ENCODE measurements around the gene CLPTM1L.
"Not testable (repeated sequence)": the region's sequence is repeated elsewhere in the genome, so short reads cannot be mapped to it uniquely, and the experiment has no call there.

The CLPTM1L gene

DNA sequence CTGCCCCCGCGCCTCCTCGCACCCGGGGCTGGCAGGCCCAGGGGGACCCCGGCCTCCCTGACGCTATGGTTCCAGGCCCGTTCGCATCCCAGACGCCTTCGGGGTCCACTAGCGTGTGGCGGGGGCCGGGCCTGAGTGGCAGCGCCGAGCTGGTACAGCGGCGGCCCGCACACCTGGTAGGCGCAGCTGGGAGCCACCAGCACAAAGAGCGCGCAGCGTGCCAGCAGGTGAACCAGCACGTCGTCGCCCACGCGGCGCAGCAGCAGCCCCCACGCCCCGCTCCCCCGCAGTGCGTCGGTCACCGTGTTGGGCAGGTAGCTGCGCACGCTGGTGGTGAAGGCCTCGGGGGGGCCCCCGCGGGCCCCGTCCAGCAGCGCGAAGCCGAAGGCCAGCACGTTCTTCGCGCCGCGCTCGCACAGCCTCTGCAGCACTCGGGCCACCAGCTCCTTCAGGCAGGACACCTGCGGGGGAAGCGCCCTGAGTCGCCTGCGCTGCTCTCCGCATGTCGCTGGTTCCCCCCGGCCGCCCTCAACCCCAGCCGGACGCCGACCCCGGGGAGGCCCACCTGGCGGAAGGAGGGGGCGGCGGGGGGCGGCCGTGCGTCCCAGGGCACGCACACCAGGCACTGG is 50.6 kb downstream of the CLPTM1L start:
- in situ Hi-C loops (cut with MboI; ENCODE audit: low sequenced_read_pairs): no loop called here

GRCh38 chr5:1293416-1294205 is 51.3 kb downstream of the CLPTM1L start:
- in situ Hi-C loops (cut with MboI; ENCODE audit: low sequenced_read_pairs): no loop called here

GRCh38 chr5:1292846-1293415 is 52.0 kb downstream of the CLPTM1L start:
- in situ Hi-C loops (cut with MboI; ENCODE audit: low sequenced_read_pairs): no loop called here

GRCh38 chr5:1292139-1292538 is 52.8 kb downstream of the CLPTM1L start:
- in situ Hi-C loops (cut with MboI; ENCODE audit: low sequenced_read_pairs): no loop called here

DNA sequence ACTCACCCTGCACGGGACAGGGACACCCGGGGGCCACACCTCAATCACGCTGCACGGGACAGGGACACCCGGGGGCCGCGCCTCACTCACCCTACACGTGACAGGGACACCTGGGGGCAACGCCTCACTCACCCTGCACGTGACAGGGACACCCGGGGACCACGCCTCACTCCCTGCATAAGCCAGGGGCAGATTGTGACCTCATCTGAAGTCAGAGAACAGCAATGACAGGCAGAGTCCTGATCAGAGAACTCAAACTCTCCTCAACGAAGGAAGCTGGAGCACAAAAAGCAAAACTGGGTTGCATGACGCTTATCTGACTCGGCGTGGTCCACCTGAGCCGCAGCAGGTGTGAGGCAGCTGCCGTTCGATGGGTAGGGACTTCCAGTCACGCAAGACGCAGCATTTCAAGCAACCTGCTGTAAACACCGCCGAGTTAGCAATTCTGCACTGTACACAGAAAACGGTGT is 53.3 kb downstream of the CLPTM1L start:
- in situ Hi-C loops (cut with MboI; ENCODE audit: low sequenced_read_pairs): no loop called here

GRCh38 chr5:1290956-1291355 is 53.9 kb downstream of the CLPTM1L start:
- in situ Hi-C loops (cut with MboI; ENCODE audit: low sequenced_read_pairs): not testable (repeated sequence)

GRCh38 chr5:1289559-1289958 is 55.3 kb downstream of the CLPTM1L start:
- in situ Hi-C loops (cut with MboI; ENCODE audit: low sequenced_read_pairs): not testable (repeated sequence)

- in situ Hi-C loops (cut with MboI; ENCODE audit: low sequenced_read_pairs): no loop called here
Observed at GRCh38 chr5:1288439-1289335, 56.2 kb downstream of the CLPTM1L start.

GRCh38 chr5:1285883-1286291 is 59.0 kb downstream of the CLPTM1L start:
- in situ Hi-C loops (cut with MboI; ENCODE audit: low sequenced_read_pairs): no loop called here

DNA sequence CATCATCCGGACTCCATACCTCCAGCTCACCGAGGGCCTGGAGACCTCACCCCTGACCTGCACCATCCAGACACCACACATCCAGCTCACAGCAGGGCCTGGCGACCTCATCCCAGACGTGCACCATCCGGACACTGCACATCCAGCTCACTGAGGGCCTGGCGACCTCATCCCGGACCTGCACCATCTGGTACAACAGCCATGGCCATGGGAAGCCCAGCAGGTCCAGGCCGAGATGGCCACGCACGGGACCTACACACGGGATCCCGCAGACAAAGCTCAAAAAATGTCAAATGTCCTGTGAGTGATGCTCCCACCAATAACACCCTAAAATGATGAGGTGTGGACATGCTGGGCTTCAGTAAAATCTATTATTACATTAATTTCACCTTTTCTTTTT is 59.8 kb downstream of the CLPTM1L start:
- in situ Hi-C loops (cut with MboI; ENCODE audit: low sequenced_read_pairs): no loop called here

DNA sequence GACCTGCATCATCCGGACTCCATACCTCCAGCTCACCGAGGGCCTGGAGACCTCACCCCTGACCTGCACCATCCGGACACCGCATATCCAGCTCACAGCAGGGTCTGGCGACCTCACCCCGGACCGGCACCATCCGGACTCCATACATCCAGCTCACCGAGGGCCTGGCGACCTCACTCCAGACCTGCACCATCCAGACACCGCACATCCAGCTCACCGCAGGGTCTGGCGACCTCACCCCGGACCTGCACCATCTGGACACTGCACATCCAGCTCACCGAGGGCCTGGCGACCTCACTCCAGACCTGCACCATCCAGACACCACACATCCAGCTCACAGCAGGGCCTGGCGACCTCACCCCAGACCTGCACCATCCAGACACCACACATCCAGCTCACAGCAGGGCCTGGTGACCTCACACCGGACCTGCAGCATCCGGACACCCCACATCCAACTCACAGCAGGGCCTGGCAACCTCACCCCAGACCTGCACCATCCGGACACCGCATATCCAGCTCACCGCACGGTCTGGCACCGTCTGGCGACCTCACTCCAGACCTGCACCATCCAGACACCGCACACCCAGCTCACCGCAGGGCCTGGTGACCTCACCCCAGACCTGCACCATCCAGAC is 60.4 kb downstream of the CLPTM1L start:
- in situ Hi-C loops (cut with MboI; ENCODE audit: low sequenced_read_pairs): not testable (repeated sequence)

DNA sequence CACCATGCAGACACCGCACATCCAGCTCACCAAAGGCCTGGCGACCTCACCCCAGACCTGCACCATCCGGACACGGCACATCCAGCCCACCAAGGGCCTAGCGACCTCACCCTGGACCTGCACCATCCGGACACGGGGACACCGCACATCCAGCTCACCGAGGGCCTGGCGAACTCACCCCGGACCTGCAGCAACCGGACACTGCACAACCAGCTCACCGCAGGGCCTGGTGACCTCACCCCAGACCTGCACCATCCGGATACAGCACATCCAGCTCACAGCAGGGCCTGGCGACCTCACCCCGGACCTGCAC is 61.2 kb downstream of the CLPTM1L start:
- in situ Hi-C loops (cut with MboI; ENCODE audit: low sequenced_read_pairs): not testable (repeated sequence)

DNA sequence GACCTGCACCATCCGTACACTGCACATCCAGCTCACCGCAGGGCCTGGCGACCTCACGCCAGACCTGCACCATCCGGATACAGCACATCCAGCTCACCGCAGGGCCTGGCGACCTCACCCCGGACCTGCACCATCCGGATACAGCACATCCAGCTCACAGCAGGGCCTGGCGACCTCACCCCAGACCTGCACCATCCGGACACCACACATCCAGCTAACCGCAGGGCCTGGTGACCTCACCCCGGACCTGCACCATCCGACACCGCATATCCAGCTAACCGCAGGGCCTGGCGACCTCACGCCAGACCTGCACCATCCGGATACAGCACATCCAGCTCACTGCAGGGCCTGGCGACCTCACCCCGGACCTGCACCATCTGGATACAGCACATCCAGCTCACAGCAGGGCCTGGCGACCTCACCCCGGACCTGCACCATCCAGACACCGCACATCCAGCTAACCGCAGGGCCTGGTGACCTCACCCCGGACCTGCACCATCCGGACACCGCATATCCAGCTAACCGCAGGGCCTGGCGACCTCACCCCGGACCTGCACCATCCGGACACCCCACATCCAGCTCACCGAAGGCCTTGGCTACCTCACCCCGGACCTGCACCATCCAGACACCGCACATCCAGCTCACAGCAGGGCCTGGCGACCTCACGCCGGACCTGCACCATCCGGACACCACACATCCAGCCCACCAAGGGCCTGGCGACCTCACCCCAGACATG is 61.7 kb downstream of the CLPTM1L start:
- in situ Hi-C loops (cut with MboI; ENCODE audit: low sequenced_read_pairs): not testable (repeated sequence)

- in situ Hi-C loops (cut with MboI; ENCODE audit: low sequenced_read_pairs): no loop called here
Observed at GRCh38 chr5:1282131-1282992, 62.5 kb downstream of the CLPTM1L start.

DNA sequence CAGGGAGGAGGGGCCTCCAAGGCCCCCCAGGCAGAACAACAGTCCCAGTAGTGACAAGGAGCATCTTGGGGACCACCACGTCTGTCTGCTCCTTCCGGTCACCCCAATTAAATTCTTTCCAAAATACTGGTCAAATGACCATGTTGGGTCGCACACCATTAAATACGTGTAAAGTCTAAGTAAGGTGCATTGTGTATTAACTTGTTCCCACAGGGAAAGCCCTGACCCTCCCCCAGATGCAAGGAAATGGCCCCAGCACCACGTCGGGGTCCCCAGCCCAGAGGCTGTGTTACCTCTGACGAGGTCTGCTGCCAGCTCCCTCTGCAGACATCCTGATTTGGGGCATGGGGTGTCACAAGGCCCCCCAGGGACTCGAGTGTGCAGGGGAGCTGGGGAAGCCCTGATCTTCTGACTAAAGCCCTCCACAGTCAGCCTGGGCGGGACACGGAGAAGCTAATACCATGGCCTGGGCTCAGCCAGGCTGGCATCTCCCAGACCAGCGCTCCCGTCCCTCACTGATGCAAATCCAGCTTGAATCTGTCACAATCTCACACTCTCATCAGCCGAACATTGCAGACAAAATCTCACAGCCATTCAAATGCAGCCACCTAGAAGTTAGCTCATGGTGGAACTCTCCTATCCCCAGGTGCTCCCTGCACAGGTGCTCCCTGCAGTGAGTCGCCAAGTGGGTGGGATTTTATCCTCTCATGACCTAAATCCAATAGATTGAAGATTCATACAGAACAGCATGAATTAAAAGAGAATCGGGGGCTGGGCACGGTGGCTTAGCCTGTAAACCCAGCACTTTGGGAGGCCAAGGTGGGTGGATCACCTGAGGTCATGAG is 63.6 kb downstream of the CLPTM1L start:
- in situ Hi-C loops (cut with MboI; ENCODE audit: low sequenced_read_pairs): no loop called here

- in situ Hi-C loops (cut with MboI; ENCODE audit: low sequenced_read_pairs): no loop called here
Observed at GRCh38 chr5:1280177-1281037, 64.5 kb downstream of the CLPTM1L start.

- in situ Hi-C loops (cut with MboI; ENCODE audit: low sequenced_read_pairs): no loop called here
Observed at GRCh38 chr5:1279443-1280151, 65.3 kb downstream of the CLPTM1L start.
